HG03520 (cell line): ENCODE data around the gene SFRP5.

Experiments
- ATAC-seq: cut with Tn5 transposase; IDR thresholded peaks from one replicate; pipeline ENCODE4 v1.9.1; 2021; ENCODE audit warnings: mild to moderate bottlenecking, moderate library complexity; ENCODE audit not compliant: unreplicated experiment

SFRP5 gene, protein sequence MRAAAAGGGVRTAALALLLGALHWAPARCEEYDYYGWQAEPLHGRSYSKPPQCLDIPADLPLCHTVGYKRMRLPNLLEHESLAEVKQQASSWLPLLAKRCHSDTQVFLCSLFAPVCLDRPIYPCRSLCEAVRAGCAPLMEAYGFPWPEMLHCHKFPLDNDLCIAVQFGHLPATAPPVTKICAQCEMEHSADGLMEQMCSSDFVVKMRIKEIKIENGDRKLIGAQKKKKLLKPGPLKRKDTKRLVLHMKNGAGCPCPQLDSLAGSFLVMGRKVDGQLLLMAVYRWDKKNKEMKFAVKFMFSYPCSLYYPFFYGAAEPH

DNA sequence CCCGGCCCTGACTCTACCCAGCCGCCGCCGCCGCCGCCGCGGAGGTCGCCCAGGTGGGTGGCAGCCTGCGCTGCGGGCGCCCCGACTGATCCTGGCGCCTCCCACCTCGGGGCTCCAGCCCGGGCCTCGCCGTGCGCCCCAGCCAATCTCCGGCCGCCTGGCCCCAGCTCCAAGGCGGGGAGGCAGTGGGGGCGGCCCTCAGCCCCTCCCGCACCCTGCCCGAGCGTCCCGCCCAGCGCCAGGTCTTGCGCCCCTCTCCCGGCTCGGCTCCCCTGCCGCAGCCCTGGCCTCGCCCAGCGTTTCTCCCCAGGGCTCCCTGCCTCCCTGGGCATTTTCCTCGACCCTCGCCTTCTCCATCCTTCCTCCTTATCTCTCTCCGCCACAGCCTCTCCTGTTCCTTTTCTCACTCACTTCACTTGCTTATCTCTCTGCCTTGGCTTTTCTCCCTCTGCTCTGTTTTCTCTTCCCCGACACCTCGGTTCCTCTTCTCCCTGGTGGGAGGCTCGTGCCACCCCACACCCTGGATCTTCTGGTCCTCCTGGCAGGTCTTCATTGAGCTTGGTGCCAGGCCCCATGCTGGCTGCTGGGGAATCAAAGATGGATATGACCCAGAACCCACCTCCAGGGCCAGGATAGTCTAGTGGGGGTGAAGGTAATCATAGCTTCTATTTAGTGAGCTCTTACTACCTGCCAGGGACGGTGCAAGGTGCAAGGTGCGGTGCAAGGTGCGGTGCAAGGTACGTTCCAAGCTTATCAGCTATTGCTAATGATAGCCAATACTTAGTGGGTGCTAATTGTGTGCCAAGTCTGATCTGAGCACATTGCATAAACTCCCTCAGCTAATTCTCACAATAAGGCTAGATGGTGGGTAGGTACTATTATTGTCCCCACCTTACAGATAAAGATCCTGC is at the start of gene SFRP5:
TSS of gene SFRP5 (minus strand) at position 87 of the 911 bp plus-strand sequence. CDS start 166 bp downstream, outside the sequence.
- no peak for ATAC-seq

DNA sequence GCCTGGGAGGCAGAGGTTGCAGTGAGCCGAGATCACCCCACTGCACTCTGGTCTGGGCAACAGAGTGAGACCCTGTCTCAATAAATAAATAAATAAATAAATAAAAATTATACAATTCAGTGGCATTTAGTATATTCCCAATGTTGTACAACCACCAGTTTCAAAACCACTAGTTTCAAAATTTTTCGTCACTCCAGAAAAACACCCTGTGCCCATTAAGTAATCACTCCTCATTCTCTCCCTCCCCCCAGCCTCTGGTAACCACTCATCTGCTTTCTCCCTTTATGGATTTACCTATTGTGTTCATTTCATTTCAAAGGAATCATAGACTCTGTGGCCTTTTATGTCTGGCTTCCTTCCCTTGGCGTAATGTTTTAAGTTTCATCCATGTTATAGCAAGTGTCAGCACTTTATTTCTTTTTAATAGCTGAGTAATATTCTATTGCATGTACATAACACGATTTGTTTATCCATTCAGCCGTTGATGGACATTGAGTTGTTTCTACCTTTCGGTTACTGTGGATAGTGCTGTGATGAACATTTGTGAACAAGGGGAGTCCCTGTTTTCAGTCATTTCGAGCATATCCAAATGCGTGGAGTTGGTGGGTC is 48.4 kb upstream of the SFRP5 start:
- no peak for ATAC-seq

DNA sequence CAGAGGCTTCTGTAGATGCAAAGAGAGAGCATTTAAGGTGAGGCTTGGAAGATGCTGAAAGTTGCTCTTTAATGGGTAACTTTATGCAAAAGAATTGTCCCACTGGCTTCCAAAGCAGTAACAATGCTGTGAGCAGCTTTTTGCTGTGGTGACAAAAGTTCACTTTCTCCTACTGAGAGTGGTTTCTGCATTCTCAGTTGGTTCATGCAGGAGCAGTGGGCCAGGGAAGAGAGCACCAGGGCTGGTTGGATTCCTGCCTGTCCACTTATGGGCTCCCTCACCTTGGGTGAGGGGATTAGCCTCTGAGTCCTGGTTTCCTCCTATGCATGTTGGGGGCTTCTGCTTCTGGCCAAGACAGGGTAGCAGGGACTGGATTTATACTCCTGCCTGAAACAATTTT is 46.8 kb upstream of the SFRP5 start:
- no peak for ATAC-seq

DNA sequence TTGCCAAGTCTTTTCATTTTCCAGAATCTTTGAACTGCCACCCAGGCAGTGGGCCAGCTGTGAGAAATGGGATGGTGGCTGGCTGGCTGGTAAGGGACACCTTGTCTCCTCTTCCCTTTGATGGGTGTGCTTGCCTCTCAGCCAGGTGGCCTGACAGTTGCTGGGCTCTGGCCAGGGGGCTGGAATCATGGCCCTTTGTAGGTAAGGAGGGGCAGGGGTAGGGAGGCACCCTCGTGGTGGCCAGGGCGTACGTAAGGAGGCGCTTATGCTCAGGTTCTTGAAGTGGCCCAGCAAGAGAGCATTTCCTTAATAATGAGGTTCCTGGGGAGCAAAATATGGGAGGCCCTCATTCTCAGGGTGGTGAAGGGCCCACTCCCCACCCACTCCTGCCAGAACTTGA is 44.8 kb upstream of the SFRP5 start:
- ATAC-seq, result no peak

DNA sequence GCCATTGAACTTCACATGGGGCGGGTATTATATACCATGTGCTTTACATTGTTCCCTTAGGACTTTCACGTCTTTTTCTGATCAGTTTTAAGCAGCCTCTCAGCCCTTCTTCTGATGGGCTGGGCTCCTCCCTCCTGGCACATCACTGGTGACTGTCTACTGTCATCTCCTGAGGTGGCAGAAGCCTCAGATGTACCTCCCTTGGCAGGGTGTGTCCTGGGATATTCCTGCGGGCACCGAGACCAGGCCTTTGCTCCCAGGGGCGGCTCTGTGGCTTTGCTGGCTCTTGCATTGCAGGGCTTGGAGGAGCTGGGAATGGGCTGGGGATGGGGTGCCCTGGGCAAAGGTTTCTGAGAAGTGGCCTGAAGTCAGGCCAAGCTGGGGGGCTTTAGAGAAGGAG is 43.2 kb upstream of the SFRP5 start:
- no peak for ATAC-seq

DNA sequence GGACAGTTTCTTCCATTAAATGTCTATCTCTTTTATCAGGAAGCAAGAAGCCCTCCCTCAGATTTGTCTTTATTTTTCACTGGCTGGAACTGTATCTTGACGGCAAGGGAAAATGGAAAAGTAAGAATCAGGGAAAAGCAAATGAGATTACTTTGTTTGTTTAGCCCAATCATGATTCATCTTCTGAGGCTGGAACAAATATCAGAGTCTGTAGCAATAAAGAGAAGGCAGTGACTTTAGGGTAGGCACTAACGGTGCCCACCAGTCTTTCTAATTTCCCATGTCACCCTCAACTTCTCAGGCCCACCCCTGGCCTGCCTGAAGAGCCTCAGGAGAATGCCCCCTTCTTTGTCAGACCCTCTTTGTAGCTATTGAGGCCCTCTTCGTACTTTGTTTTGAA is 41.5 kb upstream of the SFRP5 start:
- ATAC-seq, result no peak

DNA sequence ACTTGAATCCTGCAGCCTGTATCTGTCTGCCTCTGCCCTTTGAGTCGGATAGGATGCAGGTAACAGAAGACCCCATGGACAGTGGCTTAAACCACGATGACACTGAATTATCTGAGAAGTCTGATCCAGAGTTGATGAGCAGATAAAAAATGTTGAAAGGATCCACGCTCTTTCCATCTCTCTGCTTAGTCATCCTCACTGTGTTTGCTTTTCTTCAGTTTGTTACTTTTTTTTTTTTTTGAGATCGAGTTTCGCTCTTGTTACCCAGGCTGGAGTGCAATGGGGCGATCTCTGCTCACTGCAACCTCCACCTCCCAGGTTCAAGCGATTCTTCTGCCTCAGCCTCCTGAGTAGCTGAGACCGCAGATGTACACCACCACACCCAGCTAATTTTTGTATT is 40.9 kb upstream of the SFRP5 start:
- no peak for ATAC-seq

DNA sequence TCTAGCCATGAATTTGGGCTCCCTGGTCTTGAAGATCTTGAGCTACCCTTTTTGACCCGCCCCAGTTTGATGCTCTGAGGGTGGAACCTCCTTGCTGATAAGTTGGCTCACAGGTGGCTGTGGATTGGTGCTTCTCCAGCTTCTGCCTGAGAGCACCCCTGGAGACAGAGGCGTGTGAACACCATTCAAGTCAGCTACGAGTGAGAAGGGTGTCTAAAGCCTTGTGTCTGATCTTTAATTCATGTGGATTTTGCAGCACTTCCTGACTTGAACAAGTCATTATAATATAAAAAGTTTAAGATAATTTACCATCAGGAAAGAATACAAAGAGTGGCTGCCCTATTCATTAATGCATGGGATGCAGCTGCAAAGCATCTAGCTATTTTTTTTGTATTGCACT is 40.2 kb upstream of the SFRP5 start:
- no peak for ATAC-seq

DNA sequence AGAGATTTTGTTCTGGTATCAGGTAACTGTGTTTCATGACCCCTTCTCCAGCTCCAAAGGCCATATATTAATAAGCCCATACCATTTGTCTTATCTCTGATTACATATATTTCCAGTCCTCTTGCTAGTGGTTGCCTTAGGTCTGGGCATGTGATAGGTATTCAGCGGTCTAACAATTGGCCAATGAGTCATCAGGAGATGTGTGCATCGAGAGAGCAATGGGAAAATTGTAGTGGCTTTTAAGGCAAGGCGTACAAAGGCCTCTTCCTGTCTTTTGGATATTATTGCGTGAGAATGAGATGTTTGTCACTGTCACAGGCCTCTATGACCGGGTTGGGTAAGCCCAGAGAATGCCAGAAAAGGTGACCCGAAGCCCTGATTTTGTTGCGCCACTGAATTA is 38.6 kb upstream of the SFRP5 start:
- no peak for ATAC-seq

DNA sequence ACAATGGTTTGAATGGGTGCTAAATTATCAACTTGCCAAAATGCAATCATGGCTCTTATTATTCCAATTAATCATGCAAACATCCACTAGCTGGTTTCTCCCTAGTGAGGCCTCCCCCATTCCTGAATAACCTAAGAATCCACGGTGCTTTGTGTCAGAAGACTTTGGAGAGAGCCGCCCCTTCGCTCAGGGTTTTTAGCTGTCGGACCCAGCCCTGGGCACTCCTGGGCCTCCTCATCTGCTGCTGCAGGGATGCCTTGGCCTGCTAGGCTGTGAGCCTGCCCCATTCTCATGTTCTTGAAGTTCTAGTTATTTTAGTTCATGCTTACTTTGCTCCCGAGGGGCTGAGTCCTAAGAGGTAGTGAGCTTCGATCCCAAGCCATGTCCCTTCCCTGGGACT is 34.1 kb upstream of the SFRP5 start:
- ATAC-seq, result no peak

DNA sequence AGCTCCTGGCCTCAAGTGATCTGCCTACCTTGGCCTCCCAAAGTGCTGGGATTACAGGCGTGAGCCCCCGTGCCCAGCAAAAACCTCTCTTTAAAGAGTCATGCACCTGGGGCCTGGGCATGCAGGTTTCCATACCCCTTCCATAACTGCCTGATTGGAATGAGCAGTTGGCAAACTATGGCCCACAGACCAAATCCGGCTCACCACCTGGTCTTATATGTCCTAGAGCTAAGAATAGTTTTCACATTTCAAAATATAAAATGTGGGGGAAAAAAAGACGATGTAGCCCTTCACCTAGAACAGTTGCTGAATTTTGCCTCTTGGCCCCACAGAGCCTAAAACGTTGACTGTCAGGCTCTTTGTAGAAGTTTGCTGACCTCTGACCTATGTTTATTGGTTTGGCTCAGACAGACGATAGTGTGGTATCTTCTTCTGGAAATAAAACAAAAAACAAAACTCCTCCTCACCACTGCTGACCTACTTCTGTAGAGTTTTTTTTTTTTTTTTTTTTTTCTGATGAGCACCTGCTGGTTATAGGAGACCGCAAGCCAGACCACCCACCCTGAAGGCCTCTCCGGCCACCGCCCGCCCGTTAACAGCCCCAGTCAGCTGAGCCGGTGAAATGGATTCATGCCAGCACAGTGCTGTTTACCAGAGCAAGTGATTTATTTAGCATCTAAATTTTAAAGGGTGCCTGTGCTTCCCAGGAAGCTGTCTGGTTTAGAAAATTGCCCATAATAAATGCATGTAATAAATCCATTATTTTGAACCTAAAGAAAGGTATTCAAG is 33.5 kb upstream of the SFRP5 start:
- ATAC-seq, result no peak

DNA sequence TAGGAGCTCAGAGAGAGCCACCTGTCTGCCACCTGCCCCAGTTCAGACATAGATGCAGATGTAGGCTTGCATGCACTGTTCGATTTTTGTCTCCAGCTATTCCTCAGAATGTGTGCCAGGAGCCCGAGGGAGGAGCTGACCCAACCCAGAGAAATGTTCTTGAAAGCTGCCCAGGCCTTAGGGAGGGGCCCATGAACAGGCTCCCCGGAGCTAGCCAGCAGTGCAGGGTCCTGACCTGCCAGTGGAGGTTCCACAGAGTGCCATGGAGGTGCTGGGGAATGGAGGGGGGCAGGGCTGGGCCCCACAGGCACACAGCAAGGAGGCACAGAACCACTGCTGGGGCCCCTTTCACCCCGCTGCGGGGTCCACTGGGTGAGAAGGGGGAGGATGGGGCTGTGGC is 29.6 kb upstream of the SFRP5 start:
- ATAC-seq, result no peak

DNA sequence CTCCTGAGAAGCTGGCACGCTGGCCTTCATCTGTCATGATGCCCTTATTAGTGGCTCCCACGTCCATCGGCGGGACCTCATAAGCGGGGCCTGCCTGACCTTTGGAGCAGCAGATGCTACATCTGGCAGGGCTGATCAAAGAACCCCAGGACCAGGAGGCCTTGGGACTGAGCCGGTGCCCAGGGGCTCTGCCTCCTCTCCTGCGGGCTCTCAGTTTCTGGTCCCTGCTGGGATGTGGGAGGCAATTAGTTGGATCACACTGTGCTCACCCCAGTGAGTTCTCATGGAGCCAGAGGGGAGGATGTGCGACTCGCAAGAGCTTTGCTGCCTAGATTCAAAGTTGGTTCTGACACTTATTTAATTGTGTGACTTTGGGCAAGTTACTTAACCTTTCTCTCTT is 28.7 kb upstream of the SFRP5 start:
- no peak for ATAC-seq

DNA sequence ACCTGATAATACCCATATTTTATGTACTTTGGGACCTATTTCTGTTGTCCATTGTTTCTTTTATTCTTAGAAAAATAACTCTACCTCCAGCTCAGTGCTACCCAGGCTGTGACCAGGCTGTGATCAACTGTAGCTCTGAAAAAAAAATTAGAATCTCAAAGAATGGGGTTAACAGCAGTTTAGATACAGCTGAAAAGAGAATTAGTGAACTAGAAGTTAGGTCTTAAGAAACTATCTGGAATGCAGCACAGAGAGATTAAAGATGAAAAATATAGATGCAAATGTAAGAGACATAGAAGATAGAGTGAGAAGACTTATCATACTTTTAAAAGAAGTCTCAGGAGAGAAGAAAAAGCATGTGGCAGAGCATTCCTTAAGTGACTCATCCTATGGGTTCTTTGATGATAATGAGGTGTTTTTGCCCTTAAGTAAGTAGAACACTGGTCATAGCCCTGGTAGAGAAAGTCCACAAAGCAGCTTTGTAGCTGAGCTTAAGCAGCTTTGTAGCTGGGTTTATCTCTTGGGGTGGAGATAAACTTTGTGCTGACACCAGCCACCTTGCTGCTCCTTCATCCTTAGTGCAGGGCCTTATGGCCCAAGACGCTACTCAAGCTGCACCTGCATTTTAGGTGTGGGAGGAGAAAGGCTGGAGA is 27.3 kb upstream of the SFRP5 start:
- ATAC-seq, result no peak

DNA sequence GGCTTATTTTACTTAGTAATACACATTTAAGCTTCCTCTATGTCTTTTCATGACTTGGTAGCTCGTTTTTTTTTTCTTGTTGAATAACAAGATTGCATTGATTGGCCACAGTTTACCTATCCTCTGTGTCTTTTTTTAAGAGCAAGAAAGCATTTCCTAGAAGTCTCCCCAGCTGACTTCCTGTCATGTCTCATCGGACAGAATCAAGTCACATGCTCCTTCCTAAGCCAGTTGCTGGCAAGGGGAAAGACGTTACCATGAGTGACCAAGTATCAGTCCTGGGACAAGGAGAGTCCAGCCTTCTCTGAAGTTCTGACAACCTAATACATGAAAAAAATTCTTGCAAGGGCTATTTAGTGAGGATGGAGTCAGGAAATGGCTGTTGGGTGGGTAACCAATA is 24.9 kb upstream of the SFRP5 start:
- ATAC-seq, result no peak

DNA sequence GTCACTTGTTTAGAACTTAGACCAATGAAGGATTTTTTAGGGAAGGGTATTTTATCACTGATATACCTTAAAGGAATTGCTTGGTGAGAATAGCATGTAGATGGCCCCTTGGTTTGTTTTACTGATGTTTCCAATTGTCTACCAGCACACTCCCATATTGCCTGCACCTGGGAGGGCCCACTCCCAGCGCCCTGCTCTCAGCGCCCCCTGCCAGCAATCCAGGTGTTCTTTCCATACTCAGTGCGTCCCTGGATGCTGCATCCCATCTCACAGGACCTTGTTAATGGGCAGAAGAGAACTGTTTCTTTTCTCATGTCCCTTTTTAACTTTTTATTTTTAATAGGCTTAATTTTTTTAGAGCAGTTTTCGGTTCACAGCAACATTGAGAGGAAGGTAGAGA is 24.1 kb upstream of the SFRP5 start:
- no peak for ATAC-seq

DNA sequence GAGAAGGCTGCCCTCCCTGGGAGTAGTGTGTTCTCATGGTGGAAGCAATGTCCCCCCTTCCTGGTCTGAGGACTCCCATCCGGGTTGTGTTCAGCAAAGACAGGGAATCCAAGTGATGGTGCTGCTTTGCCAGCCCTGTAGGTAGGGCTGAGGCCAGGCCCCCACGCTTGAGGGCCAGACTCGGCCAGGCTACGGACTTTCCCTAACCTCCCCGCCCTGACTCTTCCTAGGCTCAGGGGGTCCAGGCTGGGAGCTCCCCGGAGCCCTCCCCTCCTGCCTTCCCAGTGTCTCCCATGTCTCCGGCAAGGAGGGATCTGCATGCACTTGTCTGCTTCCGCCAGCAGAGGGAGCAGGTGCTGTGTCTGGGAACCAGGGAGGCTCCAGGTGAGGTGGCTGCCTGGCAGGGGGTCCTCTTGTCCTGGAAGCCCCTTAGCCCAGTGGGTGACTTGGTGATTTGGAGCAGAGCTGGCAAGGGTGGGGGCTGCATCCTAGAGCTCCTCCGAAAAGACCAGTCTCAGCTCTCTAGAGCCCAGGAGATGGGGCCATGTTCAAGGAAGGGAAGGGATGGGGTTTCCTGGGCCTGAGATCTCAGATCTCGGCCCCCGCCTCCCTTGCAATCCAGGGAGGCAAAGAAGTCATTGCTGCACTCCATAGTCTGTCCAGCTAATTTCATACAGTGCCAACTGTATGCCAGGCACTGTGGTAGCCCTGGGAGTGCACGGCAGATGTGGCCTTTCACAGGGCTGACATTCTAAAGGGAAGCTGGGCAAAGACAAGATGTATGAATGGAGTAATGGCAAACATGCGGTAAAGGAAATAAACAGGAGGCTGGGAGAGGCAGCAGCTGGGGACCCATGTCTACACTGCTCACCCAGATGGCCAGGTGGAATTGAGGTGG is 20.3 kb upstream of the SFRP5 start:
- ATAC-seq, result no peak

DNA sequence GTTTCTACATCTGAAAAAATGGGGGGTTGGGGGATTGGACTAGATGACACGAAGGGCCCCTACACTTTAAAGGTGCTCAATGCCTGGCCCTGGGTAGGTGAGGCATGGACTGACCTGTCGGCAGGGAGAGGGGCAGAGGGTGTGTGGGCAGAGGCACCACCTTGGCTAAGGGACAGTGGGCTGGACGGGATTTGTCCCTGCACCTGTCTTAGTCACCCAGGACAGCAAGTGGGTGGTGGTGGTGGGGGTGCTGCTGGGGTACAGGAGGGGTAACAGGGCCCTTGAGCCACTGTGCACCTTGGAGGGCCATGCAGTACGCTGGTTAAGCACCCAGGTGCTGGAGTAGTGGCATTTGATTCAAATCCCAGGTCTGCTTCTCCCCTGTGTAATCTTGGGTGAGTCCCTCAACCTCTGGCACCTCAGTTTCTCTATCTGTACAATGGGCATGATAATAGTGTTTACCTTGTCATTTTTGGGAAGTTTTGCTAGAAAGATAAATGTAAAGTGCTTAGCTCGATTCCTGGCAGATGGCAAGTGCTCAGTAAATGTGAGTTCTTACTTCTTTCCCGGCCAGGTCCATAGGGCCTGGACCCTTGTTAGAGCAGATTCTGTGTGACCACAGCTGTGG is 18.1 kb upstream of the SFRP5 start:
- ATAC-seq, result no peak
